HTR-8/SVneo (cell line): ENCODE measurements around the gene SPACA6.
"Not testable (repeated sequence)": the region's sequence is repeated elsewhere in the genome, so short reads cannot be mapped to it uniquely, and the experiment has no call there.

Experiments used
- DNase-seq: peaks from one replicate; pipeline ENCODE4 v3.0.0; 2011; ENCODE audit warnings: low spot score, mixed read lengths; ENCODE audit not compliant: insufficient read length
- FAIRE-seq: peaks from 2 replicates; lab custom pipeline; 2011; peaks lifted over from hg19 to GRCh38; lab: Jason Lieb, UNC

Gene SPACA6

GRCh38 chr19:51727349-51727880 is 34.3 kb downstream of the SPACA6 start:
- DNase-seq (no peak), FAIRE-seq (no peak)

DNA sequence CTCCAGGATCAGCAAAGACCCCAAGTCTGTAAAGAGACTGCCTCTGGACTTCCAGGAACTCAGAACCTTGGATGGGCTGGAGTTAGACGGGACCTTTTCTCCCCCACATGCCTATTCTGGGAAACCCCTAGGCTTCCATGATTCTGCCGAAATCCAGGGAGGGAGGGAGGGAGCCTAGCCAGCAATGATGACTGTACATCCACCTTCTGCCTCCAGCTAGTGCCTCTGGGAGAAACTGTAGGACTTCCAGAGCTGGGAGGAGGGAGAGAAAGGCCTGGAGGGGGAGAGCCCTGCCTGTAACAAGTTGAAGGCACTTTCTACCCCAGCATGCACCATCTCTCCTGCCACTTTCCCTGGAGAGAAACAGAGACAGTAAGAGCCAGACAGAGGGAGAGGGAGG is 36.7 kb downstream of the SPACA6 start:
- DNase-seq (no peak), FAIRE-seq (no peak)

- no peak for FAIRE-seq
- no peak for DNase-seq
Observed at GRCh38 chr19:51733742-51734522, 40.8 kb downstream of the SPACA6 start.

DNA sequence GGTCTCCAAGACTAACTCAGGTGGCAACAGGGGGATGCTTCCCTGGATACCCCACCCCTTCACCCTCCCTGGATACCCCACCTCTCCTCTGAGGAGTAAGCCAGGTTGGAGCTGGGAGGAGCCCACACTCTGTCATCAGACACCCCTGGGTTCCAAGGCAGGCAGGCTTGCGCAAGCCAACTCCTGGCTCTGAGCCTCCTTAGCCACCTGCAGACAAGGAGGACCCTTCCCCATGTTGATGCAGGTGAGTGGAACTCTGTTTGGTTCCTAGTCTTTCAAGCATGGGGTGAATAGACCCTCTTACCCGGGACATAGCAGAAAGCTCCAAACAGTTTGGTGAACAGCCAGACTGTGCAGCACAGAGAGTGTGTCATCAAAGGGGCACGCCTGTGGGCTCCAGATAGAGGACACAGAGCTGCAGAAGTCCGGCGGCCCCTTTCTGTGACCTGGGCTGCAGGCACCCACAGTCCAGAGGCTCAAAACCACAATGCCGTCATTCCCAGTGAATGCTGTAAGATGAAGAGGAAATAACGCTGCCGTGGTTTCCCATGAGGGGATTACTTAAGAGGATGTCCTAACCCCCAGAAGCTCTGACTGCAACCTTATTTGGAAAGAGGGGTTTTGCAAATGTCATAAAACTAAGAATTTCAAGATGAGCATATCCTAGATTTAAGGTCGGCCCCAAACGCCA is 42.8 kb downstream of the SPACA6 start:
- peak; percentile 44 for FAIRE-seq
- DNase-seq, result peak; percentile 51

- DNase-seq, result no peak
- FAIRE-seq, result no peak
Observed at GRCh38 chr19:51737389-51737788, 44.3 kb downstream of the SPACA6 start.

DNA sequence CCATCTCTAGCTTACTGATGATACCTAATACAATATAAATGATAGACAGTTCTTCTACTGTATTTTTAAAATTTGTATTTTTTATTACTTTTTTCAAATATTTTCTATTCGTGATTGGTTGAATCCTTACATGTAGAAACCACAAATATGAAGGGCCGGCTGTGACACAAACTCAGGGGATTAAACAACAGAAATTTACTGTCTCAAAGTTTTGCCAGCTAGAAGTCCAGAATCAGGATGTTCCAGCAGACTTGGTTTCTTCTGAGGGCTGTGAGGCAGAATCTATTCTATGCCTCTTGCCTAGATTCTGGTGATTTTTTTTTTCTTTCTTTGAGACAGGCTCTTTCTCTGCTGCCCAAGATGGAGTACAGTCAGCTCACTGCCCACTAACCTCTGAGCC is 44.8 kb downstream of the SPACA6 start:
- FAIRE-seq (no peak), DNase-seq (no peak)

DNA sequence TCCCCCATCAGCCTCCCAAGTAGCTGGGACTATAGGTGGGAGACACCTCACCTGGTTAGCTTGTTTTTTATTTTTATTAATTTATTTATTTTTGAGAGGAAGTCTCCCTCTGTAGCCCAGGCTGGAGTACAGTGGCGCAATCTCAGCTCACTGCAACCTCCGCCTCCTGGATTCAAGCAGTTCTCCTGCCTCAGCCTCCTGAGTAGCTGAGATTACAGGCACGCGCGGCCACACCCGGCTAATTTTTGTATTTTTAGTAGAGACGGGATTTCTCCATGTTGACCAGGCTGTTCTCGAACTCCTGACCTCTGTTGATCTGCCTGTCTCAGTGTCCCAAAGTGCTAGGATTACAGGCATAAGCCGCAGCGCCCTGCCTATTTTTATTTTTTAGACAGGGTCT is 45.4 kb downstream of the SPACA6 start:
- not testable (repeated sequence) for FAIRE-seq, DNase-seq

- FAIRE-seq, result no peak
- no peak for DNase-seq
Observed at GRCh38 chr19:51739466-51740213, 46.5 kb downstream of the SPACA6 start.

DNA sequence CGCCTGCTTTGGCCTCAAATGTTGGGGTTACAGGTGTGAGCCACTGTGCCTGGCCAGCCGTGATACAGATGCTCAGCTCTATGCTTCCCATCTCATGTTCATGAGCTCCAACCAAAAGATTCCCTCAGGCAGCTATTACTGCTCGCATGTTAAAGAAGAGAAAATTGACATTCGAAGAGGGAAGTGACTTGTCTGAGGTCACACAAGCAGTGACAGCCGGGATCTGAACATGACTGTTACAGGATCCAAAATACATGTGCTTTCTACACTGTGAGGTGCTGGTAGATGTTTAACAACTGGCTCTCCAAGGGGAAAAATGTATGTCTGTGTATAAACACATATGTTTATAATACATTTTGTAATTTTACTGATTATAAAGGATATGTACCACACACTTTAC is 47.2 kb downstream of the SPACA6 start:
- DNase-seq (no peak), FAIRE-seq (no peak)

DNA sequence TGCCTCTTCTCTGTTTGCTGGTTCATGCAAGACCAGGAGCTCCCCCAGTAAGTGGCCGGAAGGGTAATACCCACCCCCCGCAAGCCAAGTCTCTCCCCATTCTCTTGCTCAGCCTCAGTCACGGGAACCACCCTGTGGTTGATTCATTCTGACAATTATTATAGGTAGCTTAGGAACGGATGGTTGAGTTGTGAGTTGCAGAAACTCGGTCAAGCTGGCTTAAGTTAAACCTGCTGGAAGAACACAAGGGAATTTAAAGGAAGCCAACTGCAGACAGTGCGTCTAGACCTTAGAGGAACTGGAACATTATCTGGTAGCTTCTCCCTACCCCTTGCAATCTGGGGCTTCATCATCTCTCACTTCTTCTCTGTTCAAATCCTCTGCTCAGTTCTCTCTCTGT is 49.7 kb downstream of the SPACA6 start:
- DNase-seq, result no peak
- no peak for FAIRE-seq

GRCh38 chr19:51743405-51743804 is 50.3 kb downstream of the SPACA6 start:
- FAIRE-seq (no peak), DNase-seq (no peak)

DNA sequence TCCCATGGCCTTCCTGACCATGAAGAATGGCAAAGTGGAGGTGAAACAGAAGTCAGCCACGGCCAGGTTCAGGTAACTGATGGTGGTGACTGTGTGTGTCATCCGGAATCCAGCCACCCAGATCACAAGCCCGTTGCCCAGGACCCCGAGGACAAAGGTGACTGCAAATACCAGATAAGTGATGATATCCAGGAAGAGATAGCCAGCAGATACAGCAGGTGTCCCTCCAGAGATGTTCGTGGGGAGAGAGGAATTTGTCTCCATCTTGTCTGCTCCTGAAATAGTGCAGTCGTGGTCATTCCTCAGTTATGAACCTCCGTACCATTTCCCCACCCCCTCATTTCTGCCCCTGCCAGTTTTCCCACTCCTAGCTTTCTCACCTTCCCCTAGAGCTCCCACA is 53.6 kb downstream of the SPACA6 start:
- DNase-seq, result no peak
- FAIRE-seq, result no peak

DNA sequence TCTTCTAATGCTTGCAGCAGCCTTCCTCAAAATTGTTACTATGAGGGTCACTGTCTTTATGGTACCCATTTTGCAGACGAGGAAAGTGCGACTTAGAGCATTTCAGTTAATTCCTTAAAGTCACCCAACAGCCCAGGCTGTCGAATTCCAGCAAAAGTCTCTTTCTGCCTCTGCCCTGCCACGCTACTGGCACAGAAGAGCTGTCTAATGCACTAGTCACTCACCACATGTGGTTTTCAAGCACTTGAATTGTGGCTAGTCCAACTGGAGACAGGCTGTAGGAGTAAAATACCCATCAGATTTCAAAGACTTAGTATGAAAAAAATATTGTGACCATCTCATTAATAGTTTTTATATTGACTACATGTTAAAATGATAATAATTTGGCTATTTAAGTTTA is 56.8 kb downstream of the SPACA6 start:
- DNase-seq (no peak), FAIRE-seq (no peak)

DNA sequence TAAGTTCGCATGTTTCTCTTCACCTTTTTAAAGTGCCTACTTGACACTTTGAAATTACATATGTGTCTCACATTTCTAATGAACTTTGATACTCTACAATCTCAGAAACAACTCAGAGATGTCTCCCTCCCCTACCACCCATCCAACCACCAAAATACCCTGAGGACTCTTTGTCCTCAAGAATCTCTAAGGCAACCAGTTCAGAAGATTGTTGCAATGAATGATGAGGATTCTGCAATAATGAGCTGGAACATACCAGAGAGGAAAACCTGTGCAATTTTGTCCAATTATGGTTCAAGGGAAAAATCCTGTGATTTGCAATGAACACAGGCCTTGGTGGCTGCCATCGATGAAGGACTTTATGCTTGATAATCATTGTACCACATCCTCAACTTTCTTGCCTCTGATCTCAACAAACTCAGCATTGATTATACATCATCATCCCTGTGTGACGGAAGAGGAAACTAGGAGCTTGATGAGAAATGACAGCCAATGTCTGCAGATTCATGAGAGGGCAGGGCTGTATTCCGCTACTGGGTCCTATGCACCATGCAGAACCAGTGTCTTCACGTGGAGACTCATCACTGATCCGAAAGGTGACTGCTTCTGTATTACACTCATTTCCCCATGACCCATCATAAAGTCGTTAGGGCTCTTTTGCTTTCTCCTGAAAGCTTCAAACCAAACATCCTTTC is 57.4 kb downstream of the SPACA6 start:
- no peak for FAIRE-seq

DNA sequence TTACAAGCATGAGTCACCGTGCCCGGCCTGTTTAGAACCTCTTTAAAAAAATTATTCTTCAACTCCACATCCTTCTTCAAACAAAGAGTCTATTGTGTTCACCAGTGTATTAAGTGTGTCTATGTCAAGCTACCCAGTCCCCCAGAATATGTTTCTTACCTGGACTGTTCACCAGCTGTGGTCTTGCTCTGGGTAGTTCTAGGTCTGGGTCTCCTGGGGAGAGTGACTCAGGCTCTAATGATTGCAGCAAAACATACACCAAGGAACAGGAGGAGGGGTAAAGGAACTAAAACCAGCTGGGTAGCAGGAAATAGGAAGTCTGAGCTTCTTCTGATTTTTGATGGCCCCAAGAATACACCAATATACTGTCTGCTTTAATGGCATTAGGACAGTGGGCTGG is 58.5 kb downstream of the SPACA6 start, which contains the start of gene FPR1:
Gene FPR1 (minus strand): TSS at position 224 of the 400 bp plus-strand sequence. CDS start 4,884 bp downstream, outside the sequence.
- DNase-seq (no peak), FAIRE-seq (no peak)

More for the DNA sequence above, 57.4 kb downstream of the SPACA6 start:
- DNase-seq, result no peak

DNA sequence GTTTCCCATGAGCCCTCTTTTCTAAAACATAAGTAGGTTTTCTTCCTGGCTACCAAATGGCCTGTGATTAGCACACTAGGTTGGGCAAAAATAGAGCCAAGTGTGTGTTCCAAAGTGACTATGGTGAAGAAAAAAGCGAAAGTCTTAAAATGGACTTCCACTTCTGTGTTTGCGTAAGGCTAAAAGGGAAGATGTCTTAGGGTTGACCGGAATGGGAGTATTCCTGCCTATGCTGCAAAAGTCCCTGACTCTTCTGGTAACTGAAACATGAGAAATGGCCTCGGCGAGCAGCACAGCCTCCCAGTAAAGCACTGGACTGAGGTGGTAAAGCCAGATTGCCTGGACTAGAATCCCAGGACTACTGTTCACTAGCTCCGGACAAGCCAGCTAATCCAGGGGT is 61.0 kb downstream of the SPACA6 start:
- FAIRE-seq (no peak), DNase-seq (no peak)

DNA sequence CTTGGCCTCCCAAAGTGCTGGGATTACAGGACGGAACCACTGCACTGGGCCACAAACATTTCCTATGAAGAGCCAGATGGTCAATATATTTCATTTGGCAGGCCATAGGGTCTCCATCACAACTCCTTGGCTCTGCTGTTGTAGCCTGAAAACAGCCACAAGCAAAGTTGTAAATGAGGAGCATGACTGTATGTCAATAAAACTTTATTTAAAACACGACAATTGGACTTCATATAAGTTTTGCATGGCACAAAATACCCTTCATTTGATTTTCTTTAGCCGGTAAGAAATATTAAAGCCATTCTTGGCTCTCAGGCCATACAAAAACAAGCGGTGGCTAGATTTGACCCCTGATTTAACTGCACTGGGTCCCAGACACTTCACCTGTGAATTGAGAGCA is 61.6 kb downstream of the SPACA6 start:
- FAIRE-seq, result no peak
- DNase-seq, result no peak
